HepG2 (cell line): ENCODE results near the gene DIS3L2. TPM values are rescaled to one million over a fixed set of nuclear protein-coding genes. Genes with fewer than 3 reads are reported as not detected.

Experiments
- ATAC-seq: fragments of 200-7000 bp; cut with Tn5 transposase; 3 replicates; pipeline ENCODE4 v1.9.1; 2020; ENCODE audit warnings: mild to moderate bottlenecking, moderate library complexity
- BruUV-seq: library from RNA; stranded (reverse); fragments of 400-500 nt; replicated peaks from 2 replicates; lab custom pipeline; 2021; lab: Mats Ljungman, UMichigan
- CTCF ChIA-PET: fragments of 300-600 bp; formaldehyde crosslinking; extraction: SDS; loops from one replicate; lab custom pipeline; 2021; ENCODE audit warnings: low total read pairs, inconsistent platforms, low intra/inter-chr PET ratio; lab: Yijun Ruan, JAX
- POLR2A ChIA-PET: fragments of 350-600 bp; sonication (Branson Sonifier 250); formaldehyde crosslinking; loops from one replicate; lab custom pipeline; 2020; ENCODE audit warnings: antibody characterized with exemption, inconsistent platforms; lab: Yijun Ruan, JAX
- DNase-seq: peaks from one replicate; pipeline ENCODE4 v3.0.0-alpha.2; 2015; ENCODE audit warnings: low spot score
- FAIRE-seq: peaks from 3 replicates; lab custom pipeline; 2011; peaks lifted over from hg19 to GRCh38; lab: Jason Lieb, UNC
- H2AFZ ChIP-seq: one replicate; pipeline ENCODE4 v1.6.1; 2011; ENCODE audit warnings: low read length, inconsistent platforms
- H3K27ac ChIP-seq: fragments of 300-600 bp; 3 replicates; pipeline ENCODE4 v1.8.0; 2011; ENCODE audit warnings: mixed run types, mild to moderate bottlenecking, mixed read lengths, low read length, inconsistent platforms; ENCODE audit not compliant: insufficient read depth; ENCODE audit errors: extremely low read length
- H3K27me3 ChIP-seq, 2 experiments: fragments of 200-600 bp in 1 of 2; 2 replicates in 1 of 2; 3 replicates in 1 of 2; pipeline versions ENCODE4 v1.6.0 to v1.8.0; 2011; ENCODE audit warnings: low read length in 2 of 2, mild to moderate bottlenecking in 2 of 2, moderate library complexity in 2 of 2, inconsistent platforms in 1 of 2; ENCODE audit not compliant: insufficient read depth in 2 of 2, control insufficient read depth in 1 of 2
- H3K36me3 ChIP-seq, 2 experiments: fragments of 200-600 bp in 1 of 2; replicated peaks in 1 of 2; 2 replicates in 1 of 2; 3 replicates in 1 of 2; pipeline versions ENCODE4 v1.5.1 to v1.8.0; 2011; ENCODE audit warnings: low read length in 2 of 2, inconsistent platforms in 1 of 2; ENCODE audit not compliant: insufficient read depth in 2 of 2, control insufficient read depth in 1 of 2
- H3K4me1 ChIP-seq: 2 replicates; pipeline ENCODE4 v1.5.1; 2012; ENCODE audit warnings: low read length, inconsistent platforms; ENCODE audit not compliant: insufficient read depth
- H3K4me2 ChIP-seq: 2 replicates; pipeline ENCODE4 v1.6.0; 2011; ENCODE audit warnings: low read depth, low read length, inconsistent platforms
- H3K4me3 ChIP-seq, 3 experiments: fragments of 200-600 bp in 1 of 3; sonication (generic), shearing (Covaris generic) in 1 of 3; replicated peaks in 1 of 3; 2 replicates each; pipeline ENCODE4 v1.5.1; 2011 to 2016; ENCODE audit warnings: low read length in 3 of 3, inconsistent platforms in 2 of 3, low read depth in 2 of 3, mild to moderate bottlenecking in 2 of 3, control low read depth in 1 of 3, mixed read lengths in 1 of 3; ENCODE audit not compliant: insufficient read depth in 1 of 3
- H3K79me2 ChIP-seq: one replicate; pipeline ENCODE4 v1.6.1; 2011; ENCODE audit warnings: low read length, inconsistent platforms; ENCODE audit not compliant: insufficient read depth
- H3K9ac ChIP-seq: 2 replicates; pipeline ENCODE4 v1.6.0; 2011; ENCODE audit warnings: mild to moderate bottlenecking, low read depth, low read length, inconsistent platforms; ENCODE audit not compliant: insufficient read depth
- H3K9me3 ChIP-seq: 2 replicates; pipeline ENCODE4 v1.5.1; 2012; ENCODE audit warnings: mild to moderate bottlenecking, low read length
- H4K20me1 ChIP-seq: 2 replicates; pipeline ENCODE4 v1.6.0; 2011; ENCODE audit warnings: inconsistent platforms, mild to moderate bottlenecking, low read length, moderate library complexity; ENCODE audit not compliant: insufficient read depth
- EZH2 ChIP-seq: conservative IDR thresholded peaks from 2 replicates; pipeline ENCODE4 v1.6.1; 2012; ENCODE audit warnings: mild to moderate bottlenecking, low read depth, low read length, moderate library complexity
- HNRNPLL ChIP-seq: fragments of 200-400 bp; formaldehyde crosslinking; IDR thresholded peaks from 2 replicates; pipeline ENCODE4 v1.6.1; 2017; ENCODE audit warnings: mild to moderate bottlenecking, low read depth, low read length; ENCODE audit not compliant: poor library complexity, severe bottlenecking
- MAZ ChIP-seq, 2 experiments: sonication (generic) in 1 of 2; formaldehyde crosslinking in 1 of 2; IDR thresholded peaks; 2 replicates each; pipeline versions ENCODE4 v1.5.0 to v1.6.1; 2012 to 2020; ENCODE audit warnings: low read depth in 2 of 2, mild to moderate bottlenecking in 2 of 2, borderline replicate concordance in 1 of 2, improper control_type of control experiment in 1 of 2, low read length in 1 of 2, missing genetic modification reagents in 1 of 2, moderate library complexity in 1 of 2
- POLR2AphosphoS2 ChIP-seq: IDR thresholded peaks from 2 replicates; pipeline ENCODE4 v1.6.1; 2011; ENCODE audit warnings: low read depth, low read length, improper control_type of control experiment
- STAG1 ChIP-seq: sonication (generic); formaldehyde crosslinking; IDR thresholded peaks from 2 replicates; pipeline ENCODE4 v1.4.0; 2020; ENCODE audit warnings: missing genetic modification reagents
- XRCC5 ChIP-seq: fragments of 200-400 bp; formaldehyde crosslinking; optimal IDR thresholded peaks from 2 replicates; pipeline ENCODE3; 2017; ENCODE audit warnings: mild to moderate bottlenecking, low read length
- ZNF383 ChIP-seq: sonication (generic); formaldehyde crosslinking; IDR thresholded peaks from 2 replicates; pipeline ENCODE4 v1.4.0; 2020; ENCODE audit warnings: missing genetic modification reagents, mild to moderate bottlenecking, borderline replicate concordance
- ZNF761 ChIP-seq: sonication (generic); formaldehyde crosslinking; conservative IDR thresholded peaks from 2 replicates; pipeline ENCODE4 v1.4.0; 2020; ENCODE audit warnings: mild to moderate bottlenecking, missing genetic modification reagents
- WGBS: methylation state at CpG from one replicate; pipeline ENCODE4 v1.1.6; 2017; ENCODE audit warnings: low lambda C conversion rate; 5-methylcytosine and 5-hydroxymethylcytosine counted together
- in situ Hi-C: cut with HindIII; loops from 2 replicates; pipeline ENCODE4 v1.10.0; 2017; ENCODE audit warnings: low pct_unique_long_range_greater_than_20kb; ENCODE audit not compliant: extremely low pct_ligation_motif_present
- intact Hi-C: fragments of 100-400 bp; cut with micrococcal nuclease; formaldehyde crosslinking; loops from one replicate; pipeline ENCODE4 v1.10.0; 2022; ENCODE audit not compliant: unreplicated experiment
- polyA plus RNA-seq, 8 experiments: library from polyadenylated mRNA; depleted of rRNA in 3 of 8; stranded (reverse) in 7 of 8; unstranded in 1 of 8; fragments of >200 nt; fragmentation: Illumina TruSeq in 4 of 8; extraction: Trizol in 4 of 8; gene quantifications; 2 replicates each; pipeline versions ENCODE4 v1.2.1 to v1.2.3, GENCODE V29; 2011 to 2016; ENCODE audit warnings: low read depth in 4 of 8, missing spikeins in 1 of 8, mixed read lengths in 1 of 8; ENCODE audit not compliant: insufficient read depth in 1 of 8
- total RNA-seq, 5 experiments: library from RNA; depleted of rRNA; stranded (reverse); fragments of >200 nt; fragmentation: Illumina TruSeq; extraction: Trizol; gene quantifications; 2 replicates each; pipeline ENCODE4 v1.2.3, GENCODE V29; 2016; ENCODE audit warnings: low read depth in 1 of 5
- TF ChIP-seq, protein P1 (sequence below): sonication (generic); formaldehyde crosslinking; IDR thresholded peaks from 2 replicates; pipeline ENCODE4 v1.4.0; 2020; ENCODE audit warnings: missing genetic modification reagents
- TF ChIP-seq, protein P2 (sequence below): sonication (generic); formaldehyde crosslinking; IDR thresholded peaks from 2 replicates; pipeline ENCODE4 v1.5.0; 2020; ENCODE audit warnings: mild to moderate bottlenecking, missing genetic modification reagents, moderate library complexity

DIS3L2 gene
- total and polyA plus RNA-seq, 2 of the 13 experiments (the other 11 are each of a cell fraction or from before 2014, with no cell fraction given) = 7.0 to 23.9 TPM

DNA sequence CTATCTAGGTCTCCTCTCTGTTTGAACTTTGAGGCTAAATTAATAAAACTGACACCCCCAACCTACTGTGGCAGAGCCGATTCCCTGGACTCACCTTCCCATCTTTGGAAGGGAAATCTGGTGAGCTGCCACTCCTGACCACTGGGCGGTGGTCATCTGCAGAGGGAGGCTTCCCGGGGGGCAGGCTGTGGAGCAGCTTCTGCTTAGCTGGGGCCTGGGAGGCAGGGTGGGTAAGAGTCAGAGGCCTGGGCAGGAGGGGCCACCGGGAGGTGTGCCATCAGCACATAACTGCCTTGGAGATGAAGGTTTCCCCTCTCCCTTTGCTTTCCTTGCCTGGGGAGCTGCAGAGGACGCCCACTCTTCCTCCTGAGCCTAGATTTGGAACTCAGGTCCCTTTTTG lies 33.0 kb upstream of the DIS3L2 start:
- Histone ChIP-seq H3K36me3 (no peaks in the 10 kb centered on the region), H3K9me3 (no peaks in the 10 kb centered on the region), H3K9ac (no peak overlapping the region), H2AFZ (no peak overlapping the region), H3K27ac (no peak overlapping the region), H3K4me3 (no peak overlapping the region), H3K4me2 (no peak overlapping the region), H3K27me3 (peaks cover 20 to 97% of the 10 kb centered on the region in 2 experiments; a peak in 4 of 5 replicates), H4K20me1 (no peaks in the 10 kb centered on the region; the same call in 1 of the 2 replicates), H3K4me1 (peaks cover 43% of the 10 kb centered on the region), H3K79me2 (no peaks in the 10 kb centered on the region)
- ATAC-seq (peak; percentile 7; the same call in 1 of the 3 replicates), DNase-seq (peak; percentile 35), FAIRE-seq (peak; percentile 36)
- in situ Hi-C loops = loop anchor here (10.0 kb wide), 1 partner anchor 216 kb away; no protein-coding TSS in a partner anchor
- BruUV-seq = no TSS peak
- ChIA-PET POLR2A (no interaction called here), CTCF (no interaction called here)
- intact Hi-C loops = loop anchor here (5.0 kb wide), 1 partner anchor 34 kb away; the partner anchor contains the start of gene DIS3L2
- TF ChIP-seq, protein P1, sequence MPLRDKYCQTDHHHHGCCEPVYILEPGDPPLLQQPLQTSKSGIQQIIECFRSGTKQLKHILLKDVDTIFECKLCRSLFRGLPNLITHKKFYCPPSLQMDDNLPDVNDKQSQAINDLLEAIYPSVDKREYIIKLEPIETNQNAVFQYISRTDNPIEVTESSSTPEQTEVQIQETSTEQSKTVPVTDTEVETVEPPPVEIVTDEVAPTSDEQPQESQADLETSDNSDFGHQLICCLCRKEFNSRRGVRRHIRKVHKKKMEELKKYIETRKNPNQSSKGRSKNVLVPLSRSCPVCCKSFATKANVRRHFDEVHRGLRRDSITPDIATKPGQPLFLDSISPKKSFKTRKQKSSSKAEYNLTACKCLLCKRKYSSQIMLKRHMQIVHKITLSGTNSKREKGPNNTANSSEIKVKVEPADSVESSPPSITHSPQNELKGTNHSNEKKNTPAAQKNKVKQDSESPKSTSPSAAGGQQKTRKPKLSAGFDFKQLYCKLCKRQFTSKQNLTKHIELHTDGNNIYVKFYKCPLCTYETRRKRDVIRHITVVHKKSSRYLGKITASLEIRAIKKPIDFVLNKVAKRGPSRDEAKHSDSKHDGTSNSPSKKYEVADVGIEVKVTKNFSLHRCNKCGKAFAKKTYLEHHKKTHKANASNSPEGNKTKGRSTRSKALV (CRISPR knock-in tag) = 0 out of 2 replicates have a peak, but pooled peaks have one; percentile 30
- TF ChIP-seq HNRNPLL = no peak
- TF ChIP-seq STAG1 (CRISPR knock-in tag) = peak; percentile 46
- TF ChIP-seq ZNF383 (CRISPR knock-in tag) = no peak
- peak; percentile 46 for TF ChIP-seq XRCC5
- TF ChIP-seq EZH2 = no peak
- no peak for TF ChIP-seq ZNF761 (CRISPR knock-in tag)
- peak; percentile 39; the same call in 1 of the 2 replicates for TF ChIP-seq MAZ (IDR thresholded peaks at IDR 0.05; ENCODE audit: borderline replicate concordance, low read depth, low read length)
- no peak for TF ChIP-seq MAZ (CRISPR knock-in tag; IDR thresholded peaks at IDR 0.05; ENCODE audit: low read depth)
- TF ChIP-seq POLR2AphosphoS2 = no peak
- TF ChIP-seq, protein P2, sequence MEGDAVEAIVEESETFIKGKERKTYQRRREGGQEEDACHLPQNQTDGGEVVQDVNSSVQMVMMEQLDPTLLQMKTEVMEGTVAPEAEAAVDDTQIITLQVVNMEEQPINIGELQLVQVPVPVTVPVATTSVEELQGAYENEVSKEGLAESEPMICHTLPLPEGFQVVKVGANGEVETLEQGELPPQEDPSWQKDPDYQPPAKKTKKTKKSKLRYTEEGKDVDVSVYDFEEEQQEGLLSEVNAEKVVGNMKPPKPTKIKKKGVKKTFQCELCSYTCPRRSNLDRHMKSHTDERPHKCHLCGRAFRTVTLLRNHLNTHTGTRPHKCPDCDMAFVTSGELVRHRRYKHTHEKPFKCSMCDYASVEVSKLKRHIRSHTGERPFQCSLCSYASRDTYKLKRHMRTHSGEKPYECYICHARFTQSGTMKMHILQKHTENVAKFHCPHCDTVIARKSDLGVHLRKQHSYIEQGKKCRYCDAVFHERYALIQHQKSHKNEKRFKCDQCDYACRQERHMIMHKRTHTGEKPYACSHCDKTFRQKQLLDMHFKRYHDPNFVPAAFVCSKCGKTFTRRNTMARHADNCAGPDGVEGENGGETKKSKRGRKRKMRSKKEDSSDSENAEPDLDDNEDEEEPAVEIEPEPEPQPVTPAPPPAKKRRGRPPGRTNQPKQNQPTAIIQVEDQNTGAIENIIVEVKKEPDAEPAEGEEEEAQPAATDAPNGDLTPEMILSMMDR = peak; percentile 58
- 4% methylated on average over 5 of the region's 5 CpGs for WGBS
